T-helper 1 cell treated with Interleukin-12 subunit alpha and Interleukin-12 subunit beta and Interleukin-4 antibody, amounts not matched to agents 30 μg/mL and 1 μg/mL, for 36 hours (primary cell): ENCODE measurements around the gene ERVFRD-1.
"Not testable (repeated sequence)": the region's sequence is repeated elsewhere in the genome, so short reads cannot be mapped to it uniquely, and the experiment has no call there.

Experiments used
- H3K27ac Mint-ChIP-seq: one replicate; pipeline ENCODE4 v1.8.0; 2021; ENCODE audit warnings: mild to moderate bottlenecking, mixed read lengths
- H3K27me3 Mint-ChIP-seq: one replicate; pipeline ENCODE4 v1.8.0; 2021; ENCODE audit warnings: low read depth, mixed read lengths
- H3K36me3 Mint-ChIP-seq: one replicate; pipeline ENCODE4 v1.8.0; 2021; ENCODE audit warnings: low read depth, mixed read lengths
- H3K4me1 Mint-ChIP-seq: one replicate; pipeline ENCODE4 v1.8.0; 2021; ENCODE audit warnings: low read depth, mixed read lengths
- H3K4me3 Mint-ChIP-seq: one replicate; pipeline ENCODE4 v1.8.0; 2021; ENCODE audit warnings: mild to moderate bottlenecking, moderate library complexity, mixed read lengths
- H3K9me3 Mint-ChIP-seq: one replicate; pipeline ENCODE4 v1.8.0; 2021; ENCODE audit warnings: mixed read lengths

Gene ERVFRD-1

GRCh38 chr6:11087141-11087812 is 24.2 kb downstream of the ERVFRD-1 start:
- not testable (repeated sequence) for H3K27ac Mint-ChIP-seq, H3K4me3 Mint-ChIP-seq, H3K36me3 Mint-ChIP-seq, H3K27me3 Mint-ChIP-seq, H3K4me1 Mint-ChIP-seq, H3K9me3 Mint-ChIP-seq

GRCh38 chr6:11085758-11086435 is 25.6 kb downstream of the ERVFRD-1 start:
- no peak overlapping the region for H3K4me3 Mint-ChIP-seq

GRCh38 chr6:11083956-11084355 is 27.6 kb downstream of the ERVFRD-1 start:
- Mint-ChIP-seq H3K9me3 (no peaks in the 10 kb centered on the region), H3K27ac (no peak overlapping the region), H3K4me1 (no peaks in the 10 kb centered on the region), H3K4me3 (no peak overlapping the region), H3K36me3 (no peaks in the 10 kb centered on the region), H3K27me3 (peaks cover 3% of the 10 kb centered on the region)

More at GRCh38 chr6:11085758-11086435, 25.6 kb downstream of the ERVFRD-1 start:
- Mint-ChIP-seq H3K4me1 (no peaks in the 10 kb centered on the region), H3K27me3 (no peaks in the 10 kb centered on the region), H3K27ac (no peak overlapping the region), H3K9me3 (no peaks in the 10 kb centered on the region), H3K36me3 (no peaks in the 10 kb centered on the region)

- Mint-ChIP-seq H3K4me1 (no peaks in the 10 kb centered on the region), H3K9me3 (no peaks in the 10 kb centered on the region), H3K27ac (no peak overlapping the region), H3K4me3 (no peak overlapping the region), H3K36me3 (no peaks in the 10 kb centered on the region), H3K27me3 (peaks cover 3% of the 10 kb centered on the region)
Observed at GRCh38 chr6:11083491-11083890, 28.0 kb downstream of the ERVFRD-1 start.

GRCh38 chr6:11080296-11080695 is 31.2 kb downstream of the ERVFRD-1 start:
- no peak overlapping the region for H3K27ac Mint-ChIP-seq
- no peaks in the 10 kb centered on the region for H3K4me1 Mint-ChIP-seq
- no peaks in the 10 kb centered on the region for H3K9me3 Mint-ChIP-seq
- H3K27me3 Mint-ChIP-seq = peaks cover 3% of the 10 kb centered on the region
- no peak overlapping the region for H3K4me3 Mint-ChIP-seq
- no peaks in the 10 kb centered on the region for H3K36me3 Mint-ChIP-seq

GRCh38 chr6:11078266-11078665 is 33.3 kb downstream of the ERVFRD-1 start:
- Mint-ChIP-seq H3K9me3 (no peaks in the 10 kb centered on the region), H3K36me3 (no peaks in the 10 kb centered on the region), H3K4me1 (no peaks in the 10 kb centered on the region), H3K4me3 (no peak overlapping the region), H3K27ac (no peak overlapping the region), H3K27me3 (peaks cover 3% of the 10 kb centered on the region)

GRCh38 chr6:11076540-11076939 is 35.0 kb downstream of the ERVFRD-1 start:
- no peaks in the 10 kb centered on the region for H3K36me3 Mint-ChIP-seq
- no peak overlapping the region for H3K4me3 Mint-ChIP-seq
- no peaks in the 10 kb centered on the region for H3K4me1 Mint-ChIP-seq
- H3K27me3 Mint-ChIP-seq = peaks cover 3% of the 10 kb centered on the region
- H3K9me3 Mint-ChIP-seq = no peaks in the 10 kb centered on the region
- no peak overlapping the region for H3K27ac Mint-ChIP-seq

- no peaks in the 10 kb centered on the region for H3K27me3 Mint-ChIP-seq
- no peak overlapping the region for H3K4me3 Mint-ChIP-seq
- H3K36me3 Mint-ChIP-seq = no peaks in the 10 kb centered on the region
- no peak overlapping the region for H3K27ac Mint-ChIP-seq
- no peaks in the 10 kb centered on the region for H3K9me3 Mint-ChIP-seq
- H3K4me1 Mint-ChIP-seq = no peaks in the 10 kb centered on the region
Observed at GRCh38 chr6:11072101-11072500, 39.4 kb downstream of the ERVFRD-1 start.

GRCh38 chr6:11069760-11070159 is 41.8 kb downstream of the ERVFRD-1 start:
- no peaks in the 10 kb centered on the region for H3K9me3 Mint-ChIP-seq
- H3K27ac Mint-ChIP-seq = no peak overlapping the region
- peaks cover 4% of the 10 kb centered on the region for H3K27me3 Mint-ChIP-seq
- no peaks in the 10 kb centered on the region for H3K4me1 Mint-ChIP-seq
- no peaks in the 10 kb centered on the region for H3K36me3 Mint-ChIP-seq
- no peak overlapping the region for H3K4me3 Mint-ChIP-seq

GRCh38 chr6:11067348-11067747 is 44.2 kb downstream of the ERVFRD-1 start:
- H3K27ac Mint-ChIP-seq = no peak overlapping the region
- H3K9me3 Mint-ChIP-seq = no peaks in the 10 kb centered on the region
- no peaks in the 10 kb centered on the region for H3K4me1 Mint-ChIP-seq
- peaks cover 4% of the 10 kb centered on the region for H3K27me3 Mint-ChIP-seq
- H3K36me3 Mint-ChIP-seq = no peaks in the 10 kb centered on the region
- H3K4me3 Mint-ChIP-seq = no peak overlapping the region

- Mint-ChIP-seq H3K27ac (no peak overlapping the region), H3K27me3 (peaks cover 4% of the 10 kb centered on the region), H3K4me3 (no peak overlapping the region), H3K4me1 (no peaks in the 10 kb centered on the region), H3K36me3 (no peaks in the 10 kb centered on the region), H3K9me3 (no peaks in the 10 kb centered on the region)
Observed at GRCh38 chr6:11066505-11067347, 44.8 kb downstream of the ERVFRD-1 start.

GRCh38 chr6:11065436-11066202 is 45.9 kb downstream of the ERVFRD-1 start:
- no peaks in the 10 kb centered on the region for H3K4me1 Mint-ChIP-seq
- H3K9me3 Mint-ChIP-seq = no peaks in the 10 kb centered on the region
- H3K27me3 Mint-ChIP-seq = peaks cover 13% of the 10 kb centered on the region
- H3K4me3 Mint-ChIP-seq = no peak overlapping the region
- H3K27ac Mint-ChIP-seq = no peak overlapping the region
- no peaks in the 10 kb centered on the region for H3K36me3 Mint-ChIP-seq

- peaks cover 17% of the 10 kb centered on the region for H3K27me3 Mint-ChIP-seq
- no peaks in the 10 kb centered on the region for H3K36me3 Mint-ChIP-seq
- no peaks in the 10 kb centered on the region for H3K9me3 Mint-ChIP-seq
- no peak overlapping the region for H3K27ac Mint-ChIP-seq
- H3K4me1 Mint-ChIP-seq = no peaks in the 10 kb centered on the region
- no peak overlapping the region for H3K4me3 Mint-ChIP-seq
Observed at GRCh38 chr6:11064836-11065235, 46.7 kb downstream of the ERVFRD-1 start.

- Mint-ChIP-seq H3K4me3 (no peak overlapping the region), H3K4me1 (no peaks in the 10 kb centered on the region), H3K27me3 (peaks cover 17% of the 10 kb centered on the region), H3K27ac (no peak overlapping the region), H3K9me3 (no peaks in the 10 kb centered on the region), H3K36me3 (no peaks in the 10 kb centered on the region)
Observed at GRCh38 chr6:11062715-11063114, 48.8 kb downstream of the ERVFRD-1 start.
